Uterus (tissue), 2 donors: Measurements from ENCODE around the gene HPF1.

Source experiments
- CTCF ChIP-seq, 4 experiments: fragments of 200-600 bp in 2 of 4; fragments of 450-650 bp in 2 of 4; sonication (generic) in 2 of 4; IDR thresholded peaks; one replicate each; pipeline ENCODE4 v1.5.1; 2016 to 2019; ENCODE audit warnings: antibody characterized with exemption in 4 of 4, mild to moderate bottlenecking in 2 of 4, moderate library complexity in 1 of 4
- POLR2A ChIP-seq, 2 donors: fragments of 450-650 bp; IDR thresholded peaks; one replicate each; pipeline ENCODE4 v1.6.1; 2016; ENCODE audit warnings: antibody characterized with exemption in 2 of 2, mild to moderate bottlenecking in 1 of 2, moderate library complexity in 1 of 2

- TF ChIP-seq POLR2A (IDR thresholded peaks at IDR 0.05) (no peak), CTCF (IDR thresholded peaks at IDR 0.05) (no peak)
Observed at GRCh38 chr4:169791062-169791461, 33.3 kb upstream of the HPF1 start.
